Liver (tissue), 3 donors: Measurements from ENCODE around the gene PAX4.

ENCODE experiments used
- RAD21 ChIP-seq, 2 donors: IDR thresholded peaks; 2 replicates each; pipeline ENCODE4 v1.6.1; 2016; ENCODE audit warnings: antibody characterized with exemption in 2 of 2, mild to moderate bottlenecking in 2 of 2
- RXRA ChIP-seq, 2 donors: IDR thresholded peaks; 2 replicates each; pipeline ENCODE4 v1.6.1; 2017 to 2018; ENCODE audit warnings: antibody characterized with exemption in 2 of 2, mild to moderate bottlenecking in 1 of 2
- SP1 ChIP-seq: IDR thresholded peaks from 2 replicates; pipeline ENCODE4 v1.6.1; 2018; ENCODE audit warnings: antibody characterized with exemption, mild to moderate bottlenecking
- TAF1 ChIP-seq: conservative IDR thresholded peaks from 2 replicates; pipeline ENCODE4 v1.6.1; 2016; ENCODE audit warnings: antibody characterized with exemption, mild to moderate bottlenecking
- YY1 ChIP-seq: IDR thresholded peaks from 2 replicates; pipeline ENCODE4 v1.6.1; 2016; ENCODE audit warnings: antibody characterized with exemption, mild to moderate bottlenecking
- TF ChIP-seq, protein P1 (sequence below): fragments of 150-350 bp; IDR thresholded peaks from 2 replicates; pipeline ENCODE4 v1.5.1; 2017; ENCODE audit warnings: improper control_type of control experiment, low read depth, low read length; ENCODE audit not compliant: missing input control
- TF ChIP-seq, protein P2 (sequence below): IDR thresholded peaks from 2 replicates; pipeline ENCODE4 v1.6.1; 2016; ENCODE audit warnings: antibody characterized with exemption
- donor health status: healthy.
- donor health status: healthy.

DNA sequence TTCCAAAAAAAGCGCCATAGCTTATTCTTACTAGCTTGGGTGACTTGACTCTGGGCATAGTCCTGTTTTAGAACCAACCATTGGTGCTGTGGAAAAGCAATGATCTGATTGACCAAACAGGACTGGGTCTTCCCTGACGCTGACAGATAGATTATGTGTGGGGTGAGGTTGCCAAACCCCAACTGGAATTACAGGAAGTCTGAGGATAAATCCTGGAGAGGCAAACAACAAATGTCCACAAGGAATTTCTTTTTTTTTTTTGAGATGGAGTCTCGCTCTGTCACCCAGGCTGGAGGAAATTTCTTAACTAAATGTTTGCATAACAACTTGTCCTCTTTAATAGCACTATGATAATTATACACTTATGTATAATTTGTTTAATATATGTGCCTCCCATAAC lies 51.7 kb downstream of the PAX4 start:
- TF ChIP-seq, protein P1, sequence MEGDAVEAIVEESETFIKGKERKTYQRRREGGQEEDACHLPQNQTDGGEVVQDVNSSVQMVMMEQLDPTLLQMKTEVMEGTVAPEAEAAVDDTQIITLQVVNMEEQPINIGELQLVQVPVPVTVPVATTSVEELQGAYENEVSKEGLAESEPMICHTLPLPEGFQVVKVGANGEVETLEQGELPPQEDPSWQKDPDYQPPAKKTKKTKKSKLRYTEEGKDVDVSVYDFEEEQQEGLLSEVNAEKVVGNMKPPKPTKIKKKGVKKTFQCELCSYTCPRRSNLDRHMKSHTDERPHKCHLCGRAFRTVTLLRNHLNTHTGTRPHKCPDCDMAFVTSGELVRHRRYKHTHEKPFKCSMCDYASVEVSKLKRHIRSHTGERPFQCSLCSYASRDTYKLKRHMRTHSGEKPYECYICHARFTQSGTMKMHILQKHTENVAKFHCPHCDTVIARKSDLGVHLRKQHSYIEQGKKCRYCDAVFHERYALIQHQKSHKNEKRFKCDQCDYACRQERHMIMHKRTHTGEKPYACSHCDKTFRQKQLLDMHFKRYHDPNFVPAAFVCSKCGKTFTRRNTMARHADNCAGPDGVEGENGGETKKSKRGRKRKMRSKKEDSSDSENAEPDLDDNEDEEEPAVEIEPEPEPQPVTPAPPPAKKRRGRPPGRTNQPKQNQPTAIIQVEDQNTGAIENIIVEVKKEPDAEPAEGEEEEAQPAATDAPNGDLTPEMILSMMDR, result no peak
- no peak for TF ChIP-seq TAF1
- TF ChIP-seq YY1, result no peak
- TF ChIP-seq SP1, result no peak
- no peak for TF ChIP-seq RXRA (IDR thresholded peaks at IDR 0.05)
- TF ChIP-seq RAD21 (IDR thresholded peaks at IDR 0.05), result no peak
- TF ChIP-seq, protein P2, sequence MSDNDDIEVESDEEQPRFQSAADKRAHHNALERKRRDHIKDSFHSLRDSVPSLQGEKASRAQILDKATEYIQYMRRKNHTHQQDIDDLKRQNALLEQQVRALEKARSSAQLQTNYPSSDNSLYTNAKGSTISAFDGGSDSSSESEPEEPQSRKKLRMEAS, result no peak
